ENCODE data around the gene CSNK1D.

Gene CSNK1D

GRCh38 chr17:82273327-82274133, at the start of gene CSNK1D:
TSS of gene CSNK1D (minus strand) at chr17:82273700. CDS start at chr17:82273381, 319 bp downstream.
- FAIRE-seq (peak; percentile 84), DNase-seq (ENCODE audit: insufficient read length, low spot score) (peak; percentile 97)

- no peak for FAIRE-seq
- no peak for DNase-seq (ENCODE audit: insufficient read length, low spot score)
These were observed 49.3 kb upstream of the CSNK1D start for GRCh38 chr17:82322526-82323453.

DNA sequence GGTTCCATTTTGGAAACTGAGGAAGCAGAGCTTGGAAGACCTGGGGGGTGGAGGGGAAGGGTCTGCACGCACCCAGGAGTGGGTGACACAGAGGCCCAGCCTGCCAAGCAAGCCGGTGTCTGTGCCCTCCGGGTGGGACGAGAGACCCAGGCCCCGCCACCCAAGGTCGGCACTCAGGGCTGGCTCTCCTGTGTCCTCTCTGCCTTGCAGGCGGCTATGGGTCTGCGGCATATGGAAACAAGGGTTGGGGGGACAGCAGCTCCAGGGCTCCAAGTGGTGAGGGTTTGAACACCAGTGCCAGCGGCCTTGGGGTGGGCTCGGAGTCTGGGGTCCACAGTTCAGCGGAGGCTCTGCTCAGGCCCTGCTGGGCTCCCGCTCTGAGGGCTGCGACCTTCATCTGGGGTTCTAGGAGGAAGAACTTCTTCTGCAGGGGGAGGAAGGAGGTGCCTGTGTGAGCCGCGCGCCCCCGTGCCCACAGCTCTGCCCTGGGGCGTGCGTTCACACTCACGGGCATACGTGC, 48.5 kb upstream of the CSNK1D start:
- DNase-seq (ENCODE audit: insufficient read length, low spot score) = no peak
- FAIRE-seq = no peak

GRCh38 chr17:82320956-82321927, 47.7 kb upstream of the CSNK1D start:
- DNase-seq (ENCODE audit: insufficient read length, low spot score) = peak; percentile 74
- FAIRE-seq = no peak

- no peak for FAIRE-seq
- DNase-seq (ENCODE audit: insufficient read length, low spot score) = no peak
These were observed 46.8 kb upstream of the CSNK1D start for GRCh38 chr17:82320140-82320840.

DNA sequence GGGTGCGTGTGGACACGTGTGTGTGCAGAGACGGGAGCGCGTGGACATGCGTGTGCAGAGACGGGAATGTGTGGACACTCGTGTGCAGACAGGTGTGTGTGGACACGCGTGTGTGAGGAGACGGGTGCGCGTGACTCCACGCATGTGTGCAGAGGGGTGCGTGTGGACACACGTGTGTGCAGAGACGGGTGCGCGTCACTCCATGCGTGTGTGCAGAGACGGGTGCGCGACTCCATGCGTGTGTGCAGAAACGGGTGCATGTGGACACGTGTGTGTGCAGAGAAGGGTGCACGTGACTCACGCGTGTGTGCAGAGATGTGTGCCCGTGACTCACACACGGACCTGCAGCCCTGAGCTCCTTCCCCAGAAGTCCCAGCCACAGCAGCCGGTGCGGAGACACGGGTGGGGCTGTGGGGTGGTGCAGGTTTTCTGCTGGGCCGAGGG, 46.1 kb upstream of the CSNK1D start:
- DNase-seq (ENCODE audit: insufficient read length, low spot score) (no peak), FAIRE-seq (no peak)

- FAIRE-seq = no peak
- no peak for DNase-seq (ENCODE audit: insufficient read length, low spot score)
These were observed 45.5 kb upstream of the CSNK1D start for GRCh38 chr17:82318772-82319606.

DNA sequence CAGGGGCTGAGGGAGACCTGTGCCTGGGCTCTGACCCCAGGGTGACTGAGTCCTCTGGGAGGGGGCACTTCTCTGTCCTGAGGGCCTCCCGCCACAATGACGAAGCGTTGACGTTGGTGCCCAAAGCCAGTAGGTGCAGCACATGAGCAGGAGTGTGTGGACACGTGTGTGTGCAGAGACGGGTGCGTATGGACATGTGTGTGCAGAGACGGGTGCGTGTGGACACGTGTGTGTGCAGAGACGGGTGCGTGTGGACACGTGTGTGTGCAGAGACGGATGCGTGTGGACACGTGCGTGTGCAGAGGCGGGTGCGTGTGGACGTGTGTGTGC, 44.6 kb upstream of the CSNK1D start:
- DNase-seq (ENCODE audit: insufficient read length, low spot score) = no peak
- FAIRE-seq = no peak

DNA sequence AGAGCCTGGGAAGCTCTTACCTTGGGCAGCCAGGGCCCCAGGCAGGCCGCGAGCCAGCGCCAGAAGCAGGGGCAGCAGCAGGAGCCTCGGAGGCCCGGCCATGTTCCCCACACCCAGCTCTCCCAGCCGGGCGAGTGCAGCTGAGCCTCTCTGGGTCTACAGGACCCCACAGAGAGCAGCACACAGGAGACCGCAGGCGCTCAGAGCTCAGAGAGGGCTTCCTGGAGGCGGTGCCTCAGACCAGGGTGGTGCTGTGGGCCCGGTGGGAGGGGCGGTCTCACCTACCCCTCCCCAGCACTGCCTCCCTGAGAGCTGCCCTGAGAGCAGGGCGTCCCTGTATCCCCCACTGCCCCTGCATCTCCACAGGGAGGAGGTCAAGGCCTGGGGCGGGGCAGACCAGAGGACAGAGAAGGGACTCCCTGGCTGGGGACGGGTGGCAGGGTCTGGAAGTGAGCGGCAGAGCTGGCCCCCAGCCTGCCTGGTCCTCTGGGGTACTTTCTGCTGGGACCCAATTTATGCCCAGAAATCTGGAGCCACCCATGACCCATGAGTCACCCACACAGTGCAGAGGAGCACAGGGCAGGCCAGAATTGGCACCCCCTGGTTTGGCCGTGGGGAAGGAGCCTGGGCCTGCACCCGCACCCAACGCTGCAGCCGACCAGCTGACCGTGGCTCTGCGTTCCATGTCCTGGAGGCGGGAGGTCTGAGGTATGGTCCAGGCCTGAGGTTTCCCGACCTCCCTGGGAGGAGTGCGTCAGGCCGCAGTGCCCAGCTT, 44.1 kb upstream of the CSNK1D start, which contains the start of gene CD7:
Gene CD7 (minus strand): TSS at position 215 of the 775 bp plus-strand sequence. CDS start 113 bp downstream, at position 102.
- FAIRE-seq = no peak
- no peak for DNase-seq (ENCODE audit: insufficient read length, low spot score)

DNA sequence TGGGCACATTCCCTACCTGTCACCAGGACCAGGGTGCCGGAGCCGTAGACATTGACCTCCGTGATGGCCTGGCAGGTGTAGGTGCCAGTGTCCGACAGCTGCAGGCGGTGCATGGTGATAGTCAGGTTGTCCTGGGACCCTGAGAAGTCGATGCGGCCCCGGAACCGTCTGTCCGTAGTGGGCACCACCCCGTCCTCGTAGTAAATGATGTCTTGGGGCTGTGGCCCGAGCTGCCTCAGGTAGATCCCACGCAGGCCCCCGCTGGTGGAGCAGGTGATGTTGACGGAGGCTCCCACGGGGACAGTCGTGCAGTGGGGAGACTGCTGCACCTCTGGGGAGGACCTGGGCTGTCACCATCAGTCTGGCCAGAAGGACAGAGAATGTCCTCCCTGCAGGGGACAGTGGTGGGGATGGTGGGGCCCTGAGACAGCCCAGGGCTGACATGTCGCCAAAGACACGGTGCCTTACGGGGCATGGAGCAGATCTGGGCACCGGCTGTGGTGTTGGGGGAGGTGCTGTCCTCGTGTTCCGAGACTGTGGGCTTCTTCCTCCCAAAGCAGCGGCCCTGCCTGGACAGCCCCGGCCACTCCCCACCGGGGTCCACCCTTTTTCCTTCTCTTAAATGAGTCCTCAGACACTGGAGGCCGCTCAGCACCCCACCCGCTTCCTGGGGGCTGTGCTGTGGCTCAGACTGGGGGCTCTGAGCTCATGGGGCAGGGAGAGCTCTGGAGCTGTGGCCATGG, 43.3 kb upstream of the CSNK1D start:
- FAIRE-seq (no peak), DNase-seq (ENCODE audit: insufficient read length, low spot score) (no peak)

GRCh38 chr17:82315703-82316358, 42.3 kb upstream of the CSNK1D start:
- no peak for DNase-seq (ENCODE audit: insufficient read length, low spot score)
- FAIRE-seq = no peak

DNA sequence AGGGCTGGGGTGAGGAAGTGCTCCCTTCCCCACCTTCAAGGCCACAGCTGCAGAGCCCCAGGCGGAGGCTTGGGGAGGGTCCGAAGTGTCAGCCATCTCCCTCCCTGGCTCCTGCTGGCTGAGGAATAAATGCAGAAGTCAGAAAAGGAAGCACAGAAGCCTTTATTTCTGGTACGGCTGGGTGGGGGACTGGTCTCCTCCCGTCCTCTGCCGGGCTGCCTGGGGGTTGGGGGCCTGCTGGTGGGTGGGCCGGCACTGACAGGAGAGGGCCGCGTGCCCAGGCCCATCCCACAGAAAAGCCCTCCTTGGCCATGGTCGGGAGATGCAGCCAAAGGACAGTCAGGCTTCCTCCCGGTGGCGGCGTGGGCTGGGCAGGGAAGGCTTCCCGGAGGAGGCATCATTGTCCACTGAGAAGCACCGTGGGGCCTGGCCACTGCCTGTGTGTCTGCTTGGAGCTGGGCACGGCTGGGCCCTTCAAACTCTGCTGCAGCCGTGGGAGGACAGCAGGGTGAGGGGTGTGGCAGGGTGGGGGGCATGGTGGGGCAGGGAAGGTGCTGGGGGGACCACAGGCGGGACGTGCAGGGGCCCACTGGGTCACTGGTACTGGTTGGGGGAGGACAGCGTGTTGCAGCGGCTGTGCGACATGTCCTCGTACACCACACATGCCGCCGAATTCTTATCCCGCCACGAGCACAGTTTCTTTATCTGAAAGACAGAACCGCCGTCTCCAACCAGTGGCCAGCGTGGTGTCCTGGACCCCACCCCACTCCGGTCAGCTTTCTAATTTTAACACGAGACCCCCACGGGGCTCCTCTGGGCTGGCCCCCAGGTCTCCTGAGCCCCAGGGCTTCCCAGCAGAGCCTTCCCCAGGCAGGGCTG, 41.5 kb upstream of the CSNK1D start:
- no peak for FAIRE-seq
- DNase-seq (ENCODE audit: insufficient read length, low spot score) = no peak

- no peak for FAIRE-seq
These were observed 40.7 kb upstream of the CSNK1D start for GRCh38 chr17:82314012-82314726.

DNA sequence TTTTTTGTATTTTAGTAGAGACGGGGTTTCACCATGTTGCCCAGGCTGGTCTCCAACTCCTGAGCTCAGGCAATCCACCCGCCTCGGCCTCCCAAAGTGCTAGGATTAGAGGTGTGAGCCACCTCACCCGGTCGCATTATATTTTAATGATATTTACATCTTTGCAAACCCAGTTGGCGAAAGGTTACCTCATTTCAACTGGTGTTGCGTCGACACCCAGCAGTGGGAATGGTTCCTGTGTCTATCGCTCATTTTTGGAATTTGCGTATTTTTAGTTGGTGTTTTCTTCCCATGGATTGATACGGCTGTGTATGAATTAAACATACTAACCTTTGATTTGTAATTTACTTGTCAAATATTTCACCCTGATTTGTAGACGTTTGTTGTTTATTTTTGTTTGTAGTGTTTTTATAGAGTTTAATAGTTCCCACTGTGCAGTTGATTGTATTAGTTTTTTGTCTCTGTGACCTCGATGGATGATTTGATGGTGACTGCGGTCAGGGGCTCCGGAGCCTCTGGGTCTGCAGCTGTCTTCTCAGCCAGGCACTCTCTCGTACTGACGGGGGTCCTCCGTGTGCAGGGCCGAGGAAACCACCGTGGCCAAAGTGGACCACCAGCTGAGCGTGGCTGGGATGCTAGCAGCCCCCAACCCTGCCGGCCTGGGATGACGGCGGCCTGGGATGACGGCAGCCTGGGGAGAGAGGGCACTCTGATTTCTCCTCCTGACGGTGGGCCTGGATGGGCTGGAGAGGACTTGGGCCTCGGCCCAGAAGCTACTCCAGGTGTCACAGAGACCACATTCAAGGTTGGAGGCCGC, 39.9 kb upstream of the CSNK1D start:
- no peak for DNase-seq (ENCODE audit: insufficient read length, low spot score)
- FAIRE-seq = no peak

More at GRCh38 chr17:82314012-82314726, 40.7 kb upstream of the CSNK1D start:
- DNase-seq (ENCODE audit: insufficient read length, low spot score) = no peak
